ENCODE results near the gene RIN3.
A peak's percentile ranks its signal among the peaks of the same experiment; 100 is the strongest.

The RIN3 gene

GRCh38 chr14:92597906-92598905 lies 84.6 kb downstream of the RIN3 start:
- DNase-seq (ENCODE audit: low read depth) = no peak

- DNase-seq (ENCODE audit: low read depth) = no peak
Observed at GRCh38 chr14:92599811-92600210, 86.2 kb downstream of the RIN3 start.

GRCh38 chr14:92600318-92601053 lies 86.9 kb downstream of the RIN3 start:
- peak; percentile 68 for DNase-seq (ENCODE audit: low read depth)

GRCh38 chr14:92601131-92601710 lies 87.6 kb downstream of the RIN3 start:
- no peak for DNase-seq (ENCODE audit: low read depth)

- no peak for DNase-seq (ENCODE audit: low read depth)
Observed at GRCh38 chr14:92601757-92602417, 88.3 kb downstream of the RIN3 start.

- DNase-seq (ENCODE audit: low read depth) = peak; percentile 52
Observed at GRCh38 chr14:92603309-92604242, 90.0 kb downstream of the RIN3 start.

GRCh38 chr14:92605274-92605940 lies 91.8 kb downstream of the RIN3 start:
- DNase-seq (ENCODE audit: low read depth) = no peak

GRCh38 chr14:92607251-92607650 lies 93.7 kb downstream of the RIN3 start:
- DNase-seq (ENCODE audit: low read depth) = no peak

- peak; percentile 88 for DNase-seq (ENCODE audit: low read depth)
Observed at GRCh38 chr14:92607702-92608429, 94.3 kb downstream of the RIN3 start.

GRCh38 chr14:92609955-92610354 lies 96.4 kb downstream of the RIN3 start:
- no peak for DNase-seq (ENCODE audit: low read depth)

GRCh38 chr14:92610849-92611271 lies 97.3 kb downstream of the RIN3 start:
- no peak for DNase-seq (ENCODE audit: low read depth)

GRCh38 chr14:92613008-92613658 lies 99.6 kb downstream of the RIN3 start:
- no peak for DNase-seq (ENCODE audit: low read depth)

- no peak for DNase-seq (ENCODE audit: low read depth)
Observed at GRCh38 chr14:92613681-92614260, 100.2 kb downstream of the RIN3 start.

- no peak for DNase-seq (ENCODE audit: low read depth)
Observed at GRCh38 chr14:92615451-92615850, 101.9 kb downstream of the RIN3 start.

GRCh38 chr14:92616178-92616577 lies 102.6 kb downstream of the RIN3 start:
- no peak for DNase-seq (ENCODE audit: low read depth)

- DNase-seq (ENCODE audit: low read depth) = no peak
Observed at GRCh38 chr14:92617581-92617980, 104.0 kb downstream of the RIN3 start.

GRCh38 chr14:92619671-92620456 lies 106.3 kb downstream of the RIN3 start:
- no peak for DNase-seq (ENCODE audit: low read depth)

- DNase-seq (ENCODE audit: low read depth) = no peak
Observed at GRCh38 chr14:92622311-92622710, 108.7 kb downstream of the RIN3 start.
